ENCODE data around the gene LSAMP. TPM values are rescaled to one million over a fixed set of nuclear protein-coding genes. Genes with fewer than 3 reads are reported as not detected.

The LSAMP gene
- total and polyA plus RNA-seq, 9 of the 15 experiments (the other 6 are each of a cell fraction or from before 2014, with no cell fraction given): 0.09 to 0.11 TPM; not detected in 7

DNA sequence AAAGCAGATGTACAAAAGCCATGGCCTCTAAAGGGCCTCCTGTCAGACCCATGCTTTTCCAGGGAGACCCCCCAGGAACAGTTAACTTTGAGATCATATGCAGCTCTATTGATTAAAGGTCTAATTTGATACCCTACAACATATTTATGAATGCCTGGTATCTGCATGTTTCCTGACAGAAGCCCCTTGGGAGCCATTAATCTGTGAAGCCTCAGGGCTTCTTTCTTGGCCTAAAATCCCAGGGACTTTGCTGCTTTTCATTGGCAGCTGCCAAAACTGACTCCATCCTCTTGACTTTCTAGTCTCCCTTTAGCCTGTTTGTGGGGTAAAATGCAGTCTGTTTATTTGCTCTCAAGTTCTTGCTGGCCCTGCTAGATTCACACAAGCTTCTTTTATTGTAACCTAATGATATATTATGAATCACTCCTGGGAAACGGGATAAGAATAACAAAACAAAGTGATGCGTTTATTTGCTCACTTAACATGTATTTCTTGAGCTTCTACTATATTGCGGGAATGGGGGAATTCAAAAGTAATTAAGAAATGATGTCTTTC, 257.0 kb downstream of the LSAMP start:
- in situ Hi-C loops (cut with MboI) (no loop called here), intact Hi-C loops (cut with micrococcal nuclease) (no loop called here)
- Histone ChIP-seq H3K36me3 (ENCODE audit: control insufficient read depth, insufficient read depth, low read length) (no peaks in the 10 kb centered on the region), H3K4me3 (no peak overlapping the region), H3K4me1 (replicated peaks in 1 of 2; ENCODE audit: control insufficient read depth in 2 of 2, insufficient read depth in 2 of 2, low read length in 2 of 2) (no peaks in the 10 kb centered on the region; a peak in 1 of 5 replicates), H3K27ac (ENCODE audit: extremely low read depth, low read depth, low read length) (no peak overlapping the region), H3K4me2 (ENCODE audit: insufficient read depth, low read length) (no peak overlapping the region), H3K9ac (ENCODE audit: insufficient read depth in 1 of 2, low read depth in 2 of 2, low read length in 2 of 2) (no peak overlapping the region), H3K9me3 (replicated peaks; ENCODE audit: control insufficient read depth, insufficient read depth, low read depth, low read length) (no peaks in the 10 kb centered on the region), H3K27me3 (ENCODE audit: control insufficient read depth in 2 of 2, insufficient read depth in 2 of 2, low read length in 2 of 2) (no peaks in the 10 kb centered on the region), H3K9me1 (ENCODE audit: control insufficient read depth, insufficient read depth, low read length) (no peaks in the 10 kb centered on the region), H3K79me2 (ENCODE audit: control insufficient read depth, insufficient read depth, low read length) (no peaks in the 10 kb centered on the region), H4K20me1 (replicated peaks; ENCODE audit: control insufficient read depth, insufficient read depth, low read length) (no peaks in the 10 kb centered on the region), H2AFZ (ENCODE audit: low read depth, low read length) (no peak overlapping the region)
- ATAC-seq: no peak
- FAIRE-seq: no peak
- CTCF ChIA-PET (ENCODE audit: low intra/inter-chr PET ratio): no interaction called here
- BruUV-seq (replicated peaks): no TSS peak
- POLR2A ChIA-PET: no interaction called here
- TF ChIP-seq ZFP36 (IDR thresholded peaks at IDR 0.05; ENCODE audit: low read depth, low read length, partially characterized antibody): no peak
- no peak for TF ChIP-seq NFIX (CRISPR knock-in tag; IDR thresholded peaks at IDR 0.05; ENCODE audit: low read depth)
- no peak for TF ChIP-seq ZNF507 (tag; conservative IDR thresholded peaks at IDR 0.05)
- no peak for TF ChIP-seq HDAC1 (IDR thresholded peaks at IDR 0.05)
- TF ChIP-seq ZNF217 (CRISPR knock-in tag; IDR thresholded peaks at IDR 0.05): no peak
- no peak for TF ChIP-seq TFAM (CRISPR knock-in tag; conservative IDR thresholded peaks at IDR 0.05)
- no peak for TF ChIP-seq SRSF7 (optimal IDR thresholded peaks at IDR 0.05; ENCODE audit: low read depth, low read length)
- no peak for TF ChIP-seq NONO (IDR thresholded peaks at IDR 0.05; ENCODE audit: low read depth in 2 of 2, low read length in 1 of 2)
- TF ChIP-seq, protein P1, sequence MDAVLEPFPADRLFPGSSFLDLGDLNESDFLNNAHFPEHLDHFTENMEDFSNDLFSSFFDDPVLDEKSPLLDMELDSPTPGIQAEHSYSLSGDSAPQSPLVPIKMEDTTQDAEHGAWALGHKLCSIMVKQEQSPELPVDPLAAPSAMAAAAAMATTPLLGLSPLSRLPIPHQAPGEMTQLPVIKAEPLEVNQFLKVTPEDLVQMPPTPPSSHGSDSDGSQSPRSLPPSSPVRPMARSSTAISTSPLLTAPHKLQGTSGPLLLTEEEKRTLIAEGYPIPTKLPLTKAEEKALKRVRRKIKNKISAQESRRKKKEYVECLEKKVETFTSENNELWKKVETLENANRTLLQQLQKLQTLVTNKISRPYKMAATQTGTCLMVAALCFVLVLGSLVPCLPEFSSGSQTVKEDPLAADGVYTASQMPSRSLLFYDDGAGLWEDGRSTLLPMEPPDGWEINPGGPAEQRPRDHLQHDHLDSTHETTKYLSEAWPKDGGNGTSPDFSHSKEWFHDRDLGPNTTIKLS (IDR thresholded peaks at IDR 0.05; ENCODE audit: borderline replicate concordance, low read depth): no peak
- TF ChIP-seq ELF1 (tag; IDR thresholded peaks at IDR 0.05): no peak
- TF ChIP-seq ELF2 (CRISPR knock-in tag; IDR thresholded peaks at IDR 0.05): no peak
- no peak for DNase-seq (ENCODE audit: extremely low read depth in 1 of 4, low spot score in 3 of 4)
- WGBS (ENCODE audit: insufficient coverage, low coverage, missing lambda C conversion rate): 7% methylated on average over 3 of the region's 3 CpGs
